ENCODE results near the gene LGALS3BP.
A peak's percentile ranks its signal among the peaks of the same experiment; 100 is the strongest.

LGALS3BP gene

DNA sequence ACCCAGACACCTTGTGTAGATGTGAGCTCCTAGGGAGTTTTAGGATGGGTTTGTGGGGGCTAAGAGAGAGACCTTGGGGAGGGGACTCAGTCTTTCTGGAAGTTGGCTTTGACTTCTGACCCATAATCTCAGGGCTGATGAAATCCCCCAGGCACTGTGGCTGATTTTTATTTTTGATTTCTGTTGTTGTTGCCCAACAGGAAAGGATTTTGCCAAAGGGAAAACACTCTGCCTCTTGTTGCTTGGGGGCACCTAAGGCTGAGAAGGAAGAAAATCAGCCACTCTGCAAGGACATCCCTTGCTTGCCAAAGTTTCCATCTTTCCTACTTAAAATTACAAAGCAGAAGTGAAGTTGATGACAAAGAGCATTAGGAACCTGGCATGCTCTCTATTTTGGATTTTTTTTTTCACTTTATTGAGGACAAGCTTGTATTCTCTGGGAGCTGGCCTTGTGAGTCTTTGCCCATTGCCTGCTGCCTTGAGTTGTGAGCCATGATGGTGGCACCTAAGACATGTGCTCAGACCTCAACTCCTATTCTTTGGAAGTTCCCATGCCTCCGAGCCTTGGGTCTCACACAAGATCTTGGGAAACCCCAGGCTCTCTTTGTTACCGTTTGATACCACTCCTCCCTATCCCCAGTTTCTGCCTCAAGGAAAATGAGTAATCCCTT is 41.0 kb upstream of the LGALS3BP start:
- no peak for DNase-seq
- Histone ChIP-seq H3K4me3 (ENCODE audit: low read depth, low read length) (no peak overlapping the region), H3K36me3 (no peaks in the 10 kb centered on the region), H3K9me3 (ENCODE audit: severe bottlenecking) (peaks cover 5% of the 10 kb centered on the region), H3K27ac (no peak overlapping the region), H3K27me3 (ENCODE audit: insufficient read depth, low read depth, severe bottlenecking) (peaks cover 3% of the 10 kb centered on the region)
- TF ChIP-seq, protein P1, sequence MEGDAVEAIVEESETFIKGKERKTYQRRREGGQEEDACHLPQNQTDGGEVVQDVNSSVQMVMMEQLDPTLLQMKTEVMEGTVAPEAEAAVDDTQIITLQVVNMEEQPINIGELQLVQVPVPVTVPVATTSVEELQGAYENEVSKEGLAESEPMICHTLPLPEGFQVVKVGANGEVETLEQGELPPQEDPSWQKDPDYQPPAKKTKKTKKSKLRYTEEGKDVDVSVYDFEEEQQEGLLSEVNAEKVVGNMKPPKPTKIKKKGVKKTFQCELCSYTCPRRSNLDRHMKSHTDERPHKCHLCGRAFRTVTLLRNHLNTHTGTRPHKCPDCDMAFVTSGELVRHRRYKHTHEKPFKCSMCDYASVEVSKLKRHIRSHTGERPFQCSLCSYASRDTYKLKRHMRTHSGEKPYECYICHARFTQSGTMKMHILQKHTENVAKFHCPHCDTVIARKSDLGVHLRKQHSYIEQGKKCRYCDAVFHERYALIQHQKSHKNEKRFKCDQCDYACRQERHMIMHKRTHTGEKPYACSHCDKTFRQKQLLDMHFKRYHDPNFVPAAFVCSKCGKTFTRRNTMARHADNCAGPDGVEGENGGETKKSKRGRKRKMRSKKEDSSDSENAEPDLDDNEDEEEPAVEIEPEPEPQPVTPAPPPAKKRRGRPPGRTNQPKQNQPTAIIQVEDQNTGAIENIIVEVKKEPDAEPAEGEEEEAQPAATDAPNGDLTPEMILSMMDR (IDR thresholded peaks at IDR 0.05; ENCODE audit: low read depth, low read length), result no peak

DNA sequence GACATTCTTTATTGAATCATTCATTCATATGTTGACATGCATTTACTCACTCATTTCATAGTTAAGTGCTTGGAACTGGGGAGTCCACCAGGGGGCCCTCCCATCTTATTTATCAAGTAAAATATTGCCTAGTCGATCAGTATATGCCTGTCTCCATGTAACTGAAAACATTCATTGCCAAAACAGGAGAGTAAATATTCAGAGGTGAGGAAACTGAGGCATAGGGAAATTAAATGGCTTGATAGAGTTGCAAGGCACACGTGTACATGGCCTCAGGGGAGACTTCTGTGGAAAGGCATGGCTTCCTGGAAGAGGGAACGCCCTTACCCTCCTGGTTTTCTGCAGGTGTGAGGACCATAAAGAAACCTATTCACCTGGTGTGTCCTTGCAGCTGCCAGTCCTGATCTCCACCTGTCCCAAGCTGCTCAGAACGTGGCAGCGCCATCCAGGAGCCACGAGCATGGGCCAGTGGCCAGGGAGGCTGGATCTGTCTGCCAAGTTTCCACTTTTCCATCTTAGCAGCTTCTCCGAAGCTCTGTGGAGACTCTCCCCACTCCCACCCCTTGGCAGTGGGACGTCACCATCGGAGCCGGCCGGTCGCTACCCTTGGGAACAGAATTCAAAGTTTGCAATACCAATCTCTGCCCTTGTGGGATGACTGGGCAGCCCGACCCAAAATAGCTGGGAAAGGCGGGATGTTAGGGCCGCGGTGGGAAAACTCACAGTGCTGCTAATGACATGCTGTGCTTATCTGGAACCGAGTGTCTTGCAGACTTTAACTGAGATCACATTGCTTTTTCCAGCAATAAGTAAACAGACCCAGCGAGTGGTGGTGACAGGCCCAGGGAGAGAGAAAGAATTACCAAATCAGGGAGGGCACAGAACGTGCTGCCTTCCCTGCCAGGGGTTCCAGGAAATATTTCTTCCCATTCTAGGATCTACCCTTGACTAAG is 40.2 kb upstream of the LGALS3BP start:
- no peak overlapping the region for H3K27ac ChIP-seq
- DNase-seq, result peak; percentile 89
- peaks cover 3% of the 10 kb centered on the region for H3K27me3 ChIP-seq (ENCODE audit: insufficient read depth, low read depth, severe bottlenecking)

GRCh38 chr17:79019261-79019631 is 39.5 kb upstream of the LGALS3BP start:
- Histone ChIP-seq H3K27me3 (ENCODE audit: insufficient read depth, low read depth, severe bottlenecking) (no peaks in the 10 kb centered on the region), H3K4me3 (ENCODE audit: low read depth, low read length) (no peak overlapping the region), H3K27ac (no peak overlapping the region), H3K36me3 (no peaks in the 10 kb centered on the region), H3K9me3 (ENCODE audit: severe bottlenecking) (peaks cover 18% of the 10 kb centered on the region)
- DNase-seq, result no peak
- TF ChIP-seq, protein P1 (IDR thresholded peaks at IDR 0.05; ENCODE audit: low read depth, low read length), result no peak

More for the DNA sequence above, 40.2 kb upstream of the LGALS3BP start:
- Histone ChIP-seq H3K9me3 (ENCODE audit: severe bottlenecking) (peaks cover 12% of the 10 kb centered on the region), H3K4me3 (ENCODE audit: low read depth, low read length) (no peak overlapping the region), H3K36me3 (no peaks in the 10 kb centered on the region)
- TF ChIP-seq, protein P1 (IDR thresholded peaks at IDR 0.05; ENCODE audit: low read depth, low read length), result peak; percentile 59

DNA sequence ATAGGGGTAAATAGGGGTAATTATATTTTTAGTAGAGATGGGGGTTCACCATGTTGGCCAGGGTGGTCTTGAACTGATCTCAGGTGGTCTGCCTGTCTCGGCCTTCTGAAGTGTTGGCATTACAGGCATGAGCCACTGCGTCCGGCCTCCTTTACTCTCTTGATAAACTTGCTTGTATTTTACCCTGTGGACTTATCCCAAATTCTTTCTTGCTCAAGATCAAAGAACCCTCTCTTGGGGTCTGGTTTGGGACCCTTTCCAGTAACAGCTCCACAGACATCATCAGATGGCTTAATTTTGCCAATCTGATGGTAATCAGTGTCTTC is 38.6 kb upstream of the LGALS3BP start:
- no peak overlapping the region for H3K27ac ChIP-seq
- H3K4me3 ChIP-seq (ENCODE audit: low read depth, low read length), result no peak overlapping the region
- DNase-seq, result no peak
- no peaks in the 10 kb centered on the region for H3K36me3 ChIP-seq
- no peaks in the 10 kb centered on the region for H3K27me3 ChIP-seq (ENCODE audit: insufficient read depth, low read depth, severe bottlenecking)
- peaks cover 24% of the 10 kb centered on the region for H3K9me3 ChIP-seq (ENCODE audit: severe bottlenecking)
- TF ChIP-seq, protein P1 (IDR thresholded peaks at IDR 0.05; ENCODE audit: low read depth, low read length), result no peak

DNA sequence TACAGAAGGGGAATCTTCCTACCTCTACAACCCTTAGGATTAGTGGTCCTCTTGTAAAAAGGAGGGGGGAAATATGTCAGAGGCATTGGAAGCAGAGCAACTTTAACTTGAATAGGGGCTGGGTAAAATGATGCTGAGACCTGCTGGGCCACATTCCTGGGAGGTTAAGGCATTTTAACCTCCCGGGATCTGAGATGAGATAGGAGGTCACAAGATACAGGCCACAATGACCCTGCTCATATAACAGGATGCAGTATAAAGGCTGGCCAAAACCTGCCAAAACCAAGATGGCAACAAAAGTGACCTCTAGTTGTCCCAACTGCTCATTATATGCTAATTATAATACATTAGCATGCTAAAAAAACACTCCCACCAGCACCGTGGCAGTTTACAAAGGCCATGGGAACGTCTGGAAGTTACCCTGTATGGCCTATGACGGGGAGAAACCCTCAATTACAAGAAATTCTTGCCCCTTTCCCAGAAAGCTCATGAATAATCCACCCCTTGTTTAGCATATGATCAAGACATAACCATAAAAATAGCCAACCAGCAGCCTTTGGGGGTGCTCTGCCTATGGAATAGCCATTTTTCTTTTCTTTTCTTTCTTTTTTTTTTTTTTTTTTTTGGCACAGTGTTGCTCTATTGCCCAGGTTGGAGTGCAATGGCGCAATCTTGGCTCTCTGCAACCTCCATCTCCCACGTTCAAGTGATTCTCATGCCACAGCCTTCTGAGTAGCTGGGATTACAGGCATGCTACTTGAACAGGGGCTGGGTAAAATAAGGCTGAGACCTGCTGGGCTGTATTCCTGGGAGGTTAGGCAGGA is 38.0 kb upstream of the LGALS3BP start:
- H3K9me3 ChIP-seq (ENCODE audit: severe bottlenecking), result peaks cover 27% of the 10 kb centered on the region
- H3K27ac ChIP-seq, result no peak overlapping the region
- no peak overlapping the region for H3K4me3 ChIP-seq (ENCODE audit: low read depth, low read length)
- DNase-seq, result no peak
- TF ChIP-seq, protein P1 (IDR thresholded peaks at IDR 0.05; ENCODE audit: low read depth, low read length), result no peak
- no peaks in the 10 kb centered on the region for H3K36me3 ChIP-seq
- H3K27me3 ChIP-seq (ENCODE audit: insufficient read depth, low read depth, severe bottlenecking), result no peaks in the 10 kb centered on the region
